ENCODE measurements around the gene KRT28.
A peak's percentile ranks its signal among the peaks of the same experiment; 100 is the strongest.

Gene KRT28

DNA sequence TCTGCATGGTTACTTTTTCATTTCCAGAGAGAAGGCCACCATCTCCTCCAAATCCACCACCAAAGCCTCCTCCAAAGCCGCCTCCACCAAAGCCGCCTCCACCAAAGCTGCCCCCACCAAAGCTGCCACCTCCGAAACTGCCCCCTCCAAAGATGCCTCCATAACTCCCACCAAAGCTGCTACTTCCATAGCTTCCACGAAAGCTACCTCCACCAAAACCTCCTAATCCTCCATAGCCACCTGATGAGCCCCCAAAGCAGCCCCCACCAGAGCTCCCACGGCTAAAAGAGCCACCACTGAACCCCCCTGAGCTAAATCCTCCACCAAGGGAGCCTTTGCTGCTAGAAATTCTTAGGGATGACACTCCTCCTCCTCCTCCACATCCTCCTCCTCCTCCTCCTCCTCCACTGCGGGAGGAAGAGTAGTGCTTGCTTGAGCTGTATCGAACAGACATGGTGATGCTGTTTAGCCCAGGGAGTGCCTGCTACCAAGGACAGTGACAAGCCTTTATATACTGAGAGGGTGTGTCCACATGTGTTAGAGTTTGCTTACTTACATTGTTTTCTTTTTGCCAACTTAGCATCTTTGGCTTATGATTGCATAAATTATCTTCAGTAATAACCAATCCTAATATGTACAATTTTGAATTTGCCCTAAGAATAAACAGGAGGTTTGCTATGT is 22.5 kb upstream of the KRT28 start, which contains the start of gene KRT10:
Gene KRT10 (minus strand): TSS at position 483 of the 681 bp plus-strand sequence. CDS start 29 bp downstream, at position 454.
- no peaks in the 10 kb centered on the region for H3K27me3 ChIP-seq (ENCODE audit: low read length)
- H3K27ac ChIP-seq (ENCODE audit: low read depth, low read length), result no peak within 1 kb of the TSS
- no peak within 1 kb of the TSS for H3K9ac ChIP-seq (ENCODE audit: low read length)
- no peak for TF ChIP-seq EZH2phosphoT487 (conservative IDR thresholded peaks at IDR 0.05; ENCODE audit: low read length)
- TF ChIP-seq, protein P1, sequence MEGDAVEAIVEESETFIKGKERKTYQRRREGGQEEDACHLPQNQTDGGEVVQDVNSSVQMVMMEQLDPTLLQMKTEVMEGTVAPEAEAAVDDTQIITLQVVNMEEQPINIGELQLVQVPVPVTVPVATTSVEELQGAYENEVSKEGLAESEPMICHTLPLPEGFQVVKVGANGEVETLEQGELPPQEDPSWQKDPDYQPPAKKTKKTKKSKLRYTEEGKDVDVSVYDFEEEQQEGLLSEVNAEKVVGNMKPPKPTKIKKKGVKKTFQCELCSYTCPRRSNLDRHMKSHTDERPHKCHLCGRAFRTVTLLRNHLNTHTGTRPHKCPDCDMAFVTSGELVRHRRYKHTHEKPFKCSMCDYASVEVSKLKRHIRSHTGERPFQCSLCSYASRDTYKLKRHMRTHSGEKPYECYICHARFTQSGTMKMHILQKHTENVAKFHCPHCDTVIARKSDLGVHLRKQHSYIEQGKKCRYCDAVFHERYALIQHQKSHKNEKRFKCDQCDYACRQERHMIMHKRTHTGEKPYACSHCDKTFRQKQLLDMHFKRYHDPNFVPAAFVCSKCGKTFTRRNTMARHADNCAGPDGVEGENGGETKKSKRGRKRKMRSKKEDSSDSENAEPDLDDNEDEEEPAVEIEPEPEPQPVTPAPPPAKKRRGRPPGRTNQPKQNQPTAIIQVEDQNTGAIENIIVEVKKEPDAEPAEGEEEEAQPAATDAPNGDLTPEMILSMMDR (IDR thresholded peaks at IDR 0.05; ENCODE audit: insufficient read depth, low read length, poor library complexity, severe bottlenecking), result no peak
- no peak within 1 kb of the TSS for H3K4me3 ChIP-seq (ENCODE audit: insufficient read depth, low read length, poor library complexity, severe bottlenecking)
- no peak within 1 kb of the TSS for H2AFZ ChIP-seq (ENCODE audit: low read depth, low read length, severe bottlenecking)
- H3K9me2 ChIP-seq (replicated peaks; ENCODE audit: insufficient read depth, low read length), result no peaks in the 10 kb centered on the region
- H3K36me3 ChIP-seq (ENCODE audit: low read length), result peaks cover 8% of the 10 kb centered on the region; the same call in 1 of the 2 replicates
- H3F3A ChIP-seq (ENCODE audit: insufficient read depth), result peaks cover 27% of the 10 kb centered on the region
- H3K4me2 ChIP-seq (ENCODE audit: low read depth, low read length, poor library complexity, severe bottlenecking), result no peak within 1 kb of the TSS
- H3K79me2 ChIP-seq (ENCODE audit: insufficient read depth, low read length), result peaks cover 6% of the 10 kb centered on the region; the same call in 1 of the 2 replicates
- no peaks in the 10 kb centered on the region for H3K9me3 ChIP-seq (ENCODE audit: insufficient read depth, low read length)
- no peaks in the 10 kb centered on the region for H4K20me1 ChIP-seq (ENCODE audit: low read depth, low read length)

DNA sequence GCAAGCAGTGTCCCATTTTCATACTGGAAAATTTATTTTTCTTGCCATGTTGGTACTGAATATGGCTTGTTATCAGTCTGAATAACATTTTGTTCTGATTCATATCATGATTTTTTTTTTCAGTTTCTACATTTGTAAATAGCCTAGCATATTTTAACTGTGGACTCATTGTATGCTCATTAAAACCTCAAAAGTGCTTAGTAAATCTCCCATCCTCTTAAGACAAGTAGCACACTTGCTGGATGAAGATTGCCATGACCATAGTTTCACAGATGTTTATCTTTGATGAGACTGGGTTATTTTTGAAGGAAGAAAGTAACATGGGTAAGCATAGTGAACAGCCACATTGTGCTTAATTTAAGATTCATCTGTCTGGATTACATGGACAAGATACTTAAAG is 21.8 kb upstream of the KRT28 start:
- no peak for TF ChIP-seq EZH2phosphoT487 (conservative IDR thresholded peaks at IDR 0.05; ENCODE audit: low read length)
- TF ChIP-seq, protein P1 (IDR thresholded peaks at IDR 0.05; ENCODE audit: insufficient read depth, low read length, poor library complexity, severe bottlenecking), result no peak
- H3K9me3 ChIP-seq (ENCODE audit: insufficient read depth, low read length), result no peaks in the 10 kb centered on the region
- no peak overlapping the region for H3K4me2 ChIP-seq (ENCODE audit: low read depth, low read length, poor library complexity, severe bottlenecking)
- H3K27ac ChIP-seq (ENCODE audit: low read depth, low read length), result no peak overlapping the region
- H4K20me1 ChIP-seq (ENCODE audit: low read depth, low read length), result no peaks in the 10 kb centered on the region
- no peaks in the 10 kb centered on the region for H3K9me2 ChIP-seq (replicated peaks; ENCODE audit: insufficient read depth, low read length)
- no peak overlapping the region for H3K4me3 ChIP-seq (ENCODE audit: insufficient read depth, low read length, poor library complexity, severe bottlenecking)
- no peaks in the 10 kb centered on the region for H3K27me3 ChIP-seq (ENCODE audit: low read length)
- H3K9ac ChIP-seq (ENCODE audit: low read length), result no peak overlapping the region
- H3K36me3 ChIP-seq (ENCODE audit: low read length), result peaks cover 9% of the 10 kb centered on the region; the same call in 1 of the 2 replicates
- peaks cover 6% of the 10 kb centered on the region; the same call in 1 of the 2 replicates for H3K79me2 ChIP-seq (ENCODE audit: insufficient read depth, low read length)
- no peak overlapping the region for H2AFZ ChIP-seq (ENCODE audit: low read depth, low read length, severe bottlenecking)
- peaks cover 27% of the 10 kb centered on the region for H3F3A ChIP-seq (ENCODE audit: insufficient read depth)

DNA sequence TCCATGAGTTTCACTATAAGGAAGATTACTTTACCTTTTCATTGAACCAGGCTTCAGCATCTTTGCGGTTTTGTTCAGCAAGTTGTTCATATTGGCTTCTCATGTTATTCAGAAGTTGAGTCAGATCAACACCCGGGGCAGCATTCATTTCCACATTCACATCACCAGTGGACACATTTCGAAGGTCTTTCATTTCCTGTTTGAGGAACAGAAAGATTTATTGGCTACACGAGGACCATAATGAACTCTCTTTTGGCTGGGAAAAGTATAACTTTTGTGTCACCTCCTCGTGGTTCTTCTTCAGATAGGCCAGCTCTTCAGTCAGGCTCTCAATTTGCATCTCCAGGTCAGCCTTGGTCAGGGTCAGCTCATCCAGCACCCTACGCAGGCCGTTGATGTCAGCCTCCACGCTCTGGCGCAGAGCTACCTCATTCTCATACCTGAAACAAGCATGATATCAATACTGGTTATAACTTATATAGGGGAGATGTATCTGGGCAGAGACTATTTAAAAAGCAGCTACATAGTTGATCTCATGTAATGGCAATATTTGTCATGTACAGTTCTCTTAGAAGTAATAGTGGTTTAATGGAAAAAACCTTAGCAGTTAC is 20.6 kb upstream of the KRT28 start:
- H4K20me1 ChIP-seq (ENCODE audit: low read depth, low read length), result no peaks in the 10 kb centered on the region
- no peaks in the 10 kb centered on the region for H3K27me3 ChIP-seq (ENCODE audit: low read length)
- no peak overlapping the region for H3K9ac ChIP-seq (ENCODE audit: low read length)
- no peak overlapping the region for H3K4me3 ChIP-seq (ENCODE audit: insufficient read depth, low read length, poor library complexity, severe bottlenecking)
- no peaks in the 10 kb centered on the region for H3K9me3 ChIP-seq (ENCODE audit: insufficient read depth, low read length)
- H3K27ac ChIP-seq (ENCODE audit: low read depth, low read length), result no peak overlapping the region
- no peak for TF ChIP-seq EZH2phosphoT487 (conservative IDR thresholded peaks at IDR 0.05; ENCODE audit: low read length)
- TF ChIP-seq, protein P1 (IDR thresholded peaks at IDR 0.05; ENCODE audit: insufficient read depth, low read length, poor library complexity, severe bottlenecking), result no peak
- H3K4me2 ChIP-seq (ENCODE audit: low read depth, low read length, poor library complexity, severe bottlenecking), result peak overlapping the region; percentile 92
- peaks cover 6% of the 10 kb centered on the region; the same call in 1 of the 2 replicates for H3K79me2 ChIP-seq (ENCODE audit: insufficient read depth, low read length)
- H3F3A ChIP-seq (ENCODE audit: insufficient read depth), result peaks cover 27% of the 10 kb centered on the region
- H3K9me2 ChIP-seq (replicated peaks; ENCODE audit: insufficient read depth, low read length), result no peaks in the 10 kb centered on the region
- peaks cover 9% of the 10 kb centered on the region; the same call in 1 of the 2 replicates for H3K36me3 ChIP-seq (ENCODE audit: low read length)
- no peak overlapping the region for H2AFZ ChIP-seq (ENCODE audit: low read depth, low read length, severe bottlenecking)

Data from SU-DHL-6 (cell line).